Stimulated activated naive B cell treated with anti-CD40 and anti-IgM and Interleukin-4, amounts not matched to agents 10 μg/mL and 1 μg/mL and 100 μg/mL, for 72 hours (primary cell): ENCODE data around the gene CCR1.

Experiments used
- ATAC-seq, 2 donors: fragments of 150-1000 bp; cut with Tn5 transposase; replicated peaks; 2 replicates each; pipeline ENCODE4 v1.10.0; 2021; ENCODE audit warnings: moderate library complexity in 1 of 2
- DNase-seq: peaks from one replicate; pipeline ENCODE4 v3.0.0; 2021
- H3K27ac Mint-ChIP-seq: one replicate; pipeline ENCODE4 v1.8.0; 2022; ENCODE audit warnings: mild to moderate bottlenecking, mixed read lengths
- H3K27me3 Mint-ChIP-seq, 2 donors: one replicate each; pipeline ENCODE4 v1.8.0; 2022; ENCODE audit warnings: mixed read lengths in 2 of 2
- H3K36me3 Mint-ChIP-seq, 2 donors: one replicate each; pipeline ENCODE4 v1.8.0; 2022; ENCODE audit warnings: mixed read lengths in 2 of 2, mild to moderate bottlenecking in 1 of 2
- H3K4me1 Mint-ChIP-seq, 2 donors: one replicate each; pipeline ENCODE4 v1.8.0; 2022; ENCODE audit warnings: mixed read lengths in 2 of 2, mild to moderate bottlenecking in 1 of 2
- H3K4me3 Mint-ChIP-seq, 2 donors: one replicate each; pipeline ENCODE4 v1.8.0; 2022; ENCODE audit warnings: mild to moderate bottlenecking in 2 of 2, mixed read lengths in 2 of 2, moderate library complexity in 1 of 2
- H3K9me3 Mint-ChIP-seq, 2 donors: one replicate each; pipeline ENCODE4 v1.8.0; 2022; ENCODE audit warnings: mixed read lengths in 2 of 2, mild to moderate bottlenecking in 1 of 2

CCR1 gene

GRCh38 chr3:46203681-46204080 is 4.4 kb downstream of the CCR1 start:
- Mint-ChIP-seq H3K27me3 (no peaks in the 10 kb centered on the region), H3K27ac (peak overlapping the region; percentile 17), H3K4me1 (peaks cover 12 to 21% of the 10 kb centered on the region in 2 donors), H3K9me3 (no peaks in the 10 kb centered on the region), H3K36me3 (no peaks in the 10 kb centered on the region), H3K4me3 (no peak overlapping the region)
- DNase-seq (no peak), ATAC-seq (no peak)

DNA sequence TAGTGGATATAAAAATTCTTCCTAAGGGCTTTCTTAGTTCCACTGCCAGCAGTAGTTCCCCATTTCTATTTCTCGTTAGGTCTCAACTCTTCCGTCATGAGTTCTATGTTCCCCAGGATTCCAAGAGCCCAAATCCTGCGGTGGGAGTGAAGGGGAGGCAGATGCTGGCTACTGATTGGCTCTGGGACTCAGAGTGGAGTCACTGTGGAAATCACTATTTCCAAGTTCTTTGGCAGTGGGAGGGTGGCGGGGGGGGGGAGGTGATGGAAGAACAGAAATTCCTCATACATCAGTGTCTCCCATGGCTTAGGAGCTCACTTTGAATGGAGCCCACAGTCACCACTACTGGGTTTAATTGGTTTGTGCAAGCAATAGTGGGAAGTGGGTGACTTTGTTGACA is 5.6 kb downstream of the CCR1 start:
- ATAC-seq (no peak), DNase-seq (no peak)
- Mint-ChIP-seq H3K27ac (no peak overlapping the region), H3K4me3 (no peak overlapping the region), H3K36me3 (no peaks in the 10 kb centered on the region), H3K4me1 (peaks cover 2 to 10% of the 10 kb centered on the region in 2 donors), H3K27me3 (no peaks in the 10 kb centered on the region), H3K9me3 (no peaks in the 10 kb centered on the region)

GRCh38 chr3:46200790-46201189 is 7.3 kb downstream of the CCR1 start:
- DNase-seq, result no peak
- H3K27me3 Mint-ChIP-seq, result no peaks in the 10 kb centered on the region
- H3K4me3 Mint-ChIP-seq, result no peak overlapping the region
- no peak overlapping the region for H3K27ac Mint-ChIP-seq
- no peak for ATAC-seq
- H3K36me3 Mint-ChIP-seq, result peaks cover 0 to 3% of the 10 kb centered on the region in 2 donors
- H3K9me3 Mint-ChIP-seq, result peaks cover 0 to 3% of the 10 kb centered on the region in 2 donors
- H3K4me1 Mint-ChIP-seq, result peaks cover 0 to 2% of the 10 kb centered on the region in 2 donors

DNA sequence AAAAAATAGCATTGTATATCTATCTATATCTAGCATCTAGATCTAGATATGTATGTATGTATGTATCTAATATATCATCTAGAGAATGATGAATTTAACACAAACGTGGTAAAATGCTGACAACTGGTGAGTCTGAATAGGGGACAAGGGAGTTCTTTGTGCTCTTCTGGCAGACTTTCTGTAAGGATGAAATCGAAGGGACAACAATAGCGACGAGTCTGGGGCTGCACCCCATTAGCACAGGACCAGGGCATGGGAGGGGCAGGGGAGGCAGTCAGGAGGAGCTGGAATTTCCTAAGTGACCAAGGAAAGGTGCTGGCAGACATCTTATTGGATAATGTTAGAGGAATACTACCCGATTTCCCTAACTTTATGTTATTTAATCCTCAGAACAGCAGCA is 7.9 kb downstream of the CCR1 start:
- H3K9me3 Mint-ChIP-seq, result peaks cover 0 to 3% of the 10 kb centered on the region in 2 donors
- H3K27me3 Mint-ChIP-seq, result no peaks in the 10 kb centered on the region
- H3K4me1 Mint-ChIP-seq, result peaks cover 0 to 2% of the 10 kb centered on the region in 2 donors
- no peak for ATAC-seq
- H3K27ac Mint-ChIP-seq, result no peak overlapping the region
- H3K36me3 Mint-ChIP-seq, result peaks cover 0 to 3% of the 10 kb centered on the region in 2 donors
- H3K4me3 Mint-ChIP-seq, result no peak overlapping the region
- no peak for DNase-seq

DNA sequence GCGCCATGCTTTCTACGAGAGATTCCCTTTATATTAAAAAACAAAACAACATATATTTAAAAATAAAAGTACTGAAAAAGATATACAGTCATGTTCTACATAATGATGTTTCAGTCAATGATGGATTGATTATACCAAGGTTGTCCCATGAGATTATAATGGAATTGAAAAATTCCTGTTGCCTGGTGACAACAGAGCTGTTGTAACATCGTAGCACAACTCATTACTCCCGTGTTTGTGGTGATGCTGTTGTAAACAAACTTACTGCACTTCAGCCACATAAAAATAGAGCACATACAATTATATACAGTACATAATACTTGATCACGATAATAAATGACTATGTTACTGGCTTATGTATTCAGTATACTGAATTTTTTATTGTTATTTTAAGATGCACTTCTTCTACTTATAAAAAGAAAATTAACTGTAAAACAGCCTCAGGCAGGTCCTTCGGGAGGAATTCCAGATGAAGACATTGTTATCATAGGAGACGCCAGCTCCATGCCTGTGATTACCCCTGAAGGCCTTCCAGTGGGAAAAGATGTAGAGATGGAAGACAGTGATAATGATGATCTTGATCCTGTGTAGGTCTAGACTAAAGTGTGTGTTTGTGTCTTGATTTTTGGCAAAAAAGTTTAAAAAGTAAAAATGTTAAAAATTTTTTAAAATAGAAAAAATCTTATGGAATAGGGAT is 11.7 kb downstream of the CCR1 start:
- Mint-ChIP-seq H3K27me3 (no peaks in the 10 kb centered on the region), H3K4me1 (peaks cover 6 to 7% of the 10 kb centered on the region in 2 donors), H3K27ac (no peak overlapping the region), H3K9me3 (peaks cover 10 to 22% of the 10 kb centered on the region in 2 donors), H3K36me3 (peaks cover 8% of the 10 kb centered on the region in 2 donors), H3K4me3 (no peak overlapping the region)
- DNase-seq (no peak), ATAC-seq (no peak)

- ATAC-seq, result no peak
- Mint-ChIP-seq H3K4me3 (no peak overlapping the region), H3K4me1 (peaks cover 9 to 13% of the 10 kb centered on the region in 2 donors), H3K27me3 (no peaks in the 10 kb centered on the region), H3K27ac (no peak overlapping the region), H3K9me3 (peaks cover 11 to 22% of the 10 kb centered on the region in 2 donors), H3K36me3 (peaks cover 8% of the 10 kb centered on the region in 2 donors)
- DNase-seq, result no peak
These were observed 13.1 kb downstream of the CCR1 start for GRCh38 chr3:46194868-46195553.

- peaks cover 11 to 14% of the 10 kb centered on the region in 2 donors for H3K4me1 Mint-ChIP-seq
- no peak for ATAC-seq
- H3K27ac Mint-ChIP-seq, result no peak overlapping the region
These were observed 14.7 kb downstream of the CCR1 start for GRCh38 chr3:46193436-46193835.

GRCh38 chr3:46192939-46193338 is 15.2 kb downstream of the CCR1 start:
- peaks cover 15 to 19% of the 10 kb centered on the region in 2 donors for H3K4me1 Mint-ChIP-seq
- ATAC-seq, result no peak
- no peak overlapping the region for H3K4me3 Mint-ChIP-seq
- H3K27ac Mint-ChIP-seq, result no peak overlapping the region
- no peaks in the 10 kb centered on the region for H3K27me3 Mint-ChIP-seq
- H3K36me3 Mint-ChIP-seq, result peaks cover 8% of the 10 kb centered on the region in 2 donors
- no peak for DNase-seq
- peaks cover 11 to 22% of the 10 kb centered on the region in 2 donors for H3K9me3 Mint-ChIP-seq

More at GRCh38 chr3:46193436-46193835, 14.7 kb downstream of the CCR1 start:
- Mint-ChIP-seq H3K27me3 (no peaks in the 10 kb centered on the region), H3K4me3 (no peak overlapping the region), H3K9me3 (peaks cover 11 to 22% of the 10 kb centered on the region in 2 donors), H3K36me3 (peaks cover 8% of the 10 kb centered on the region in 2 donors)
- DNase-seq, result no peak

DNA sequence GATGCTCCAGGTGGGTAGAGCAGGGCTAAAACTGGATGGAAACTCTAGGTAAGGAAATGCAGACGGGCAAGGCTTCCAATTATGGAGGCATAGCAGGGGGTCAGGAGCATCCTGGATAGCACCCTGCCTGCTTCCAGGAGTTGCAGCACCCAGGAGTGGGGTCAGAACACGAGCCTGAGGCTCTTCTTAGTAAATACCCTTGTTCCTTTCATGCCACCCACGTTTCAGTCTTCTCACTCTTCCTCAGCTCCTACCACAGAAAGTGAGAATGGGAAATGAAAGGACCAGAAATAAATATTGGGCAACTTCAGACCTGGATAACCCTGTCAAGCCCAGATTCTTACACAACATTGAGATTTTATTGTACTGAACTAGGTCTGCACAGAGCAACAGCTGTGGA is 16.4 kb downstream of the CCR1 start:
- H3K27ac Mint-ChIP-seq, result no peak overlapping the region
- peaks cover 20 to 31% of the 10 kb centered on the region in 2 donors for H3K4me1 Mint-ChIP-seq
- peaks cover 11 to 20% of the 10 kb centered on the region in 2 donors for H3K9me3 Mint-ChIP-seq
- H3K27me3 Mint-ChIP-seq, result no peaks in the 10 kb centered on the region
- H3K36me3 Mint-ChIP-seq, result peaks cover 6 to 8% of the 10 kb centered on the region in 2 donors
- ATAC-seq, result peak; percentile 22 to 33
- DNase-seq, result no peak
- no peak overlapping the region for H3K4me3 Mint-ChIP-seq

- H3K27ac Mint-ChIP-seq, result no peak overlapping the region
- ATAC-seq, result no peak
- DNase-seq, result no peak
- no peak overlapping the region for H3K4me3 Mint-ChIP-seq
- no peaks in the 10 kb centered on the region for H3K27me3 Mint-ChIP-seq
- H3K9me3 Mint-ChIP-seq, result peaks cover 9% of the 10 kb centered on the region in 2 donors
- H3K4me1 Mint-ChIP-seq, result peaks cover 32 to 45% of the 10 kb centered on the region in 2 donors
- H3K36me3 Mint-ChIP-seq, result peaks cover 4 to 7% of the 10 kb centered on the region in 2 donors
These were observed 19.4 kb downstream of the CCR1 start for GRCh38 chr3:46188708-46189107.

- H3K4me1 Mint-ChIP-seq, result peaks cover 37 to 53% of the 10 kb centered on the region in 2 donors
- ATAC-seq, result peak; percentile 28 to 41
- H3K27ac Mint-ChIP-seq, result peak overlapping the region; percentile 33
- DNase-seq, result no peak
- no peak overlapping the region for H3K4me3 Mint-ChIP-seq
- peaks cover 0 to under 1% of the 10 kb centered on the region in 2 donors for H3K36me3 Mint-ChIP-seq
- no peaks in the 10 kb centered on the region for H3K27me3 Mint-ChIP-seq
- H3K9me3 Mint-ChIP-seq, result peaks cover 2 to 3% of the 10 kb centered on the region in 2 donors
These were observed 20.2 kb downstream of the CCR1 start for GRCh38 chr3:46187876-46188275.

DNA sequence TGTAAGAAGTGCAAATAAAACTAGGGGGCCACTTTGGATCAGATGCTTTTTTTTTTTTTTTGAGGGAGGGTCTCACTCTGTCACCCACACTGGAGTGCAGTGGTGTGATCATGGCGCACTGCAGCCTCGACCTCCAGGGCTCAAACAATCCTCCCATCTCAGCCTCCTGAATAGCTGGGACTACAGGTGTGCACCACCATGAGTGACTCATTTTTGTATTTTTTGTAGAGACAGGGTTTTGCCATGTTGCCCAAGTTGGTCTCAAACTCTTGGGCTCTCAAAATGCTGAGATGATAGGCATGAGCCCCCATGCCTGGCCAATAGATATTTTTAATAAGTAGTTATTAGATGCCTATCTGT is 20.8 kb downstream of the CCR1 start:
- ATAC-seq (peak; percentile 35 to 50), DNase-seq (no peak)
- Mint-ChIP-seq H3K36me3 (no peaks in the 10 kb centered on the region), H3K4me3 (peak overlapping the region; percentile 9 to 27), H3K27me3 (peaks cover 4 to 5% of the 10 kb centered on the region in 2 donors), H3K9me3 (peaks cover 0 to 3% of the 10 kb centered on the region in 2 donors), H3K27ac (peak overlapping the region; percentile 52), H3K4me1 (peaks cover 41 to 59% of the 10 kb centered on the region in 2 donors)

GRCh38 chr3:46186471-46187340 is 21.4 kb downstream of the CCR1 start:
- peak; percentile 45 for DNase-seq
- peak overlapping the region; percentile 52 for H3K27ac Mint-ChIP-seq
- H3K27me3 Mint-ChIP-seq, result peaks cover 4 to 6% of the 10 kb centered on the region in 2 donors
- H3K9me3 Mint-ChIP-seq, result peaks cover 0 to 3% of the 10 kb centered on the region in 2 donors
- no peaks in the 10 kb centered on the region for H3K36me3 Mint-ChIP-seq
- H3K4me1 Mint-ChIP-seq, result peaks cover 38 to 54% of the 10 kb centered on the region in 2 donors
- peak overlapping the region; percentile 9 to 27 for H3K4me3 Mint-ChIP-seq
- peak; percentile 90 to 91 for ATAC-seq

DNA sequence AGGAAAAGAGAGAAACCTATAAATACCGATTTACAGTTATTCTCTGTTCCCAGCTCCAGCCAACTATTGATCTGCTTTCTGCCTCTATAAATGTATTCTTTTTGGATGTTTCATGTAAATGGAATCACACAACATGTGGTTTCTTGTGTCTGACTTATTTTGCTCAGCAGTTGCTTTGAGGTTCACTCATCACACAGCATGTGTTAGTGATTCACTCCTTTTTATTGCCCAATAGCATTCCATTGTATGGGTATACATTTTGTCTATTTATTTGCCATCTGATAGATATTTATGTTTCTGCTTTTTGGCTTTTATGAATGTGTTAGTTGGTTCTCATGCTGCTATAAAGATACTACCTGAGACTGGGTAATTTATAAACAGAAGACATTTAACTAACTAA is 23.6 kb downstream of the CCR1 start:
- H3K9me3 Mint-ChIP-seq, result peaks cover 0 to 2% of the 10 kb centered on the region in 2 donors
- H3K27me3 Mint-ChIP-seq, result peaks cover 4 to 6% of the 10 kb centered on the region in 2 donors
- H3K4me3 Mint-ChIP-seq, result no peak overlapping the region
- no peaks in the 10 kb centered on the region for H3K36me3 Mint-ChIP-seq
- no peak for ATAC-seq
- no peak for DNase-seq
- H3K27ac Mint-ChIP-seq, result no peak overlapping the region
- peaks cover 32 to 45% of the 10 kb centered on the region in 2 donors for H3K4me1 Mint-ChIP-seq
